Lower lobe of right lung (tissue), 2 donors: ENCODE results near the gene MRPL28. TPM values are rescaled to one million over a fixed set of nuclear protein-coding genes. Genes with fewer than 3 reads are reported as not detected.
A peak's percentile ranks its signal among the peaks of the same experiment; 100 is the strongest.
"Not testable (repeated sequence)": the region's sequence is repeated elsewhere in the genome, so short reads cannot be mapped to it uniquely, and the experiment has no call there.

Experiments
- ATAC-seq, 2 donors: fragments of 200-7000 bp; cut with Tn5 transposase; one replicate each; pipeline ENCODE4 v1.9.1; 2020 to 2022; ENCODE audit warnings: mild to moderate bottlenecking in 2 of 2, moderate library complexity in 2 of 2
- DNase-seq: peaks from one replicate; pipeline ENCODE4 v3.0.0-alpha.2; 2020
- H3K27ac ChIP-seq: fragments of 200-600 bp; one replicate; pipeline ENCODE4 v1.8.0; 2022
- H3K27me3 ChIP-seq: fragments of 200-600 bp; one replicate; pipeline ENCODE4 v1.8.0; 2022; ENCODE audit warnings: low read depth
- H3K36me3 ChIP-seq: fragments of 200-600 bp; one replicate; pipeline ENCODE4 v1.8.0; 2022; ENCODE audit warnings: mild to moderate bottlenecking
- H3K4me1 ChIP-seq: fragments of 200-600 bp; one replicate; pipeline ENCODE4 v1.8.0; 2022
- H3K4me3 ChIP-seq: fragments of 200-600 bp; one replicate; pipeline ENCODE4 v1.8.0; 2022; ENCODE audit warnings: mild to moderate bottlenecking
- H3K9me3 ChIP-seq: fragments of 200-600 bp; one replicate; pipeline ENCODE4 v1.8.0; 2022
- intact Hi-C: fragments of 100-400 bp; cut with DNase I; formaldehyde crosslinking; loops from one replicate; pipeline ENCODE4 v1.11.0; 2022
- total RNA-seq: library from RNA; stranded (reverse); fragmentation: NEBNext Ultra II Directional; extraction: Animal tissue kit (Norgen Biotek cat#: 25700); gene quantifications from one replicate; pipeline ENCODE4 v1.2.1, GENCODE V29; 2021
- TF ChIP-seq, protein P1 (sequence below): fragments of 200-600 bp; IDR thresholded peaks from one replicate; pipeline ENCODE4 v1.8.0; 2022; ENCODE audit warnings: antibody characterized with exemption, mild to moderate bottlenecking
- donor health status: DM: no; HTN: yes; CAD: no; lungs with severe emphysema.

The MRPL28 gene
- total RNA-seq, 1 donor from 2014 or later, result 43.4 TPM

GRCh38 chr16:396199-396598 is 25.9 kb upstream of the MRPL28 start:
- peaks cover 22% of the 10 kb centered on the region for H3K4me1 ChIP-seq
- no peak for DNase-seq
- peak overlapping the region; percentile 55 for H3K4me3 ChIP-seq
- intact Hi-C loops, result no loop called here
- TF ChIP-seq, protein P1, sequence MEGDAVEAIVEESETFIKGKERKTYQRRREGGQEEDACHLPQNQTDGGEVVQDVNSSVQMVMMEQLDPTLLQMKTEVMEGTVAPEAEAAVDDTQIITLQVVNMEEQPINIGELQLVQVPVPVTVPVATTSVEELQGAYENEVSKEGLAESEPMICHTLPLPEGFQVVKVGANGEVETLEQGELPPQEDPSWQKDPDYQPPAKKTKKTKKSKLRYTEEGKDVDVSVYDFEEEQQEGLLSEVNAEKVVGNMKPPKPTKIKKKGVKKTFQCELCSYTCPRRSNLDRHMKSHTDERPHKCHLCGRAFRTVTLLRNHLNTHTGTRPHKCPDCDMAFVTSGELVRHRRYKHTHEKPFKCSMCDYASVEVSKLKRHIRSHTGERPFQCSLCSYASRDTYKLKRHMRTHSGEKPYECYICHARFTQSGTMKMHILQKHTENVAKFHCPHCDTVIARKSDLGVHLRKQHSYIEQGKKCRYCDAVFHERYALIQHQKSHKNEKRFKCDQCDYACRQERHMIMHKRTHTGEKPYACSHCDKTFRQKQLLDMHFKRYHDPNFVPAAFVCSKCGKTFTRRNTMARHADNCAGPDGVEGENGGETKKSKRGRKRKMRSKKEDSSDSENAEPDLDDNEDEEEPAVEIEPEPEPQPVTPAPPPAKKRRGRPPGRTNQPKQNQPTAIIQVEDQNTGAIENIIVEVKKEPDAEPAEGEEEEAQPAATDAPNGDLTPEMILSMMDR, result no peak
- no peaks in the 10 kb centered on the region for H3K27me3 ChIP-seq
- no peak overlapping the region for H3K27ac ChIP-seq
- no peak for ATAC-seq
- H3K9me3 ChIP-seq, result no peaks in the 10 kb centered on the region
- H3K36me3 ChIP-seq, result peaks cover 4% of the 10 kb centered on the region

DNA sequence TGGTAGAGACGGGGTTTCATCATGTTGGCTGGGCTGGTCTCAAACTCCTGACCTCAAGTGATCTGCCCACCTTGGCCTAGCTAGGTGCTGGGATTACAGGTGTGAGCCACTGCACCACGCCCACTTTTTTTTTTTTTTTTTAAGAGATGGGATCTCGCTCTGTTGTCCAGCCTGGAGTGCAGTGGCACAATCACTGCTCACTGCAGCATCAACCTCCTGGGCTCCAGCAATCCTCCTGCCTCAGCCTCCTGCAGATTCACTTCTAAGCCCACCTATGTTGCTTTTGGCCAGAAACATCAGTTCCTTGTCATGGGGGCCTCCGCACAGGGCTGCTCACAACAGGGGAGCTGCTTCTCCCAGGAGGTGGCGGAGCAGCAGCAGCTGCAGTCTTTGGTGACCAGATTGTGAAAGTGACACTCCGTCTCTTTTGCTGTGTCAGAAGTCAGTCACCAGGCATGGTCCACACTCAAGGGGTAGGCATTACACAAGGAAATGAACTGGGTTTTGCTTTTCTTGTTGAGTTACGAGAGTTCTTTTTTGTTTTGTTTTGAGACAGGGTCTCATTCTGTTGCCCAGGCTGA is 22.2 kb upstream of the MRPL28 start:
- ATAC-seq (no peak), DNase-seq (no peak)
- TF ChIP-seq, protein P1, result no peak
- H3K36me3 ChIP-seq, result no peaks in the 10 kb centered on the region
- peaks cover 9% of the 10 kb centered on the region for H3K4me1 ChIP-seq
- H3K27ac ChIP-seq, result no peak overlapping the region
- no peak overlapping the region for H3K4me3 ChIP-seq
- H3K9me3 ChIP-seq, result no peaks in the 10 kb centered on the region
- no peaks in the 10 kb centered on the region for H3K27me3 ChIP-seq
- intact Hi-C loops, result no loop called here

- Histone ChIP-seq H3K27me3 (no peaks in the 10 kb centered on the region), H3K36me3 (no peaks in the 10 kb centered on the region), H3K4me1 (peaks cover 9% of the 10 kb centered on the region), H3K4me3 (no peak overlapping the region), H3K9me3 (no peaks in the 10 kb centered on the region), H3K27ac (no peak overlapping the region)
- DNase-seq (no peak), ATAC-seq (peak; percentile 82 to 89)
- intact Hi-C loops, result no loop called here
- TF ChIP-seq, protein P1, result peak; percentile 74
Measured at GRCh38 chr16:391885-392335, 21.6 kb upstream of the MRPL28 start.

- TF ChIP-seq, protein P1, result no peak
- H3K27me3 ChIP-seq, result no peaks in the 10 kb centered on the region
- ATAC-seq, result no peak
- H3K4me1 ChIP-seq, result peaks cover 1% of the 10 kb centered on the region
- no peaks in the 10 kb centered on the region for H3K36me3 ChIP-seq
- no peak for DNase-seq
- H3K4me3 ChIP-seq, result no peak overlapping the region
- H3K27ac ChIP-seq, result no peak overlapping the region
- intact Hi-C loops, result no loop called here
- H3K9me3 ChIP-seq, result no peaks in the 10 kb centered on the region
Measured at GRCh38 chr16:389352-389751, 19.0 kb upstream of the MRPL28 start.

DNA sequence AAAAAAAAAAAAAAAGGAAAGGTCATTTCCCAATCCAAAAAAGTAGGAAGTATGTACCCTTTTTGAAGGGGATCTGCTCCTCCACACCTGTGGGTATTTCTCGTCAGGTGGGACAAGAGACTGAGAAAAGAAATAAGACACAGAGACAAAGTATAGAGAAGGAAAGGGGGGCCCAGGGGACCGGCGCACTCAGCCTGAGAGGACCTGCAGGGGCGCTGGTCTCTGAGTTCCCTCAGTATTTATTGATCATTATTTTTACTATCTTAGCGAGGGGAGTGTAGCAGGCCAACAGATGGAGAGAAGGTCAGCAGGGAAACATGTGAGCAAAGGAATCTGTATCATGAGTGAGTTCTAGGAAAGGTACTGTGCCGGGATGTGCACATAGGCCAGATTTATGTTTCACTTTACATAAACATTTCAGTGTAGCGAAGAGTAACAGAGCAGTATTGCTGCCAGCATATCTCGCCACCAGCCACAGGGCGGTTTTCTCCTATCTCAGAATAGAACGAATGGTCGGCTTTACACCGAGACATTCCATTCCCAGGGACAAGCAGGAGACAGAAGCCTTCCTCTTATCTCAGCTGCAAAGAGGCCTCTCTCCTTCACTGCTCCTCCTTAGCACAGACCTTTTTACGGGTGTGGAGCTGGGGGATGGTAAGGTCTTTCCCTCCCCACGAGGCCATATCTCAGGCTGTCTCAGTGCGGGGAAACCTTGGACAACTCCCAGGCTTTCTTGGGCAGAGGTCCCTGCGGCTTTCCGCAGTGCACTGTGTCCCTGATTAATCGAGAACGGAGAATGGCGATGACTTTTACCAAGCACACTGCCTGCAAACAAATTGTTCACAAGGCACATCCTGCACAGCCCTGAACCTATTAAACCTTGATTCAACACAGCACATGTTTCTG is 17.7 kb upstream of the MRPL28 start:
- H3K36me3 ChIP-seq, H3K4me3 ChIP-seq, ATAC-seq, DNase-seq, H3K27ac ChIP-seq, H3K27me3 ChIP-seq, intact Hi-C loops, H3K9me3 ChIP-seq: not testable (repeated sequence)
- peaks cover 15% of the 10 kb centered on the region for H3K4me1 ChIP-seq

GRCh38 chr16:386641-387156 is 16.4 kb upstream of the MRPL28 start:
- DNase-seq, result no peak
- Histone ChIP-seq H3K4me3 (no peak overlapping the region), H3K27ac (no peak overlapping the region), H3K27me3 (no peaks in the 10 kb centered on the region), H3K4me1 (peaks cover 23% of the 10 kb centered on the region), H3K9me3 (no peaks in the 10 kb centered on the region), H3K36me3 (no peaks in the 10 kb centered on the region)
- TF ChIP-seq, protein P1, result no peak
- no peak for ATAC-seq
- intact Hi-C loops, result no loop called here
